Right cardiac atrium (tissue), 5 donors: ENCODE results near the gene ADAMTS2. TPM values are rescaled to one million over a fixed set of nuclear protein-coding genes. Genes with fewer than 3 reads are reported as not detected.

Source experiments
- ATAC-seq, 2 donors: fragments of 200-7000 bp; cut with Tn5 transposase; one replicate each; pipeline versions ENCODE4 v1.8.0 to v1.9.1; 2020; ENCODE audit warnings: moderate library complexity in 2 of 2, mild to moderate bottlenecking in 1 of 2
- DNase-seq, 3 donors: peaks; one replicate each; pipeline ENCODE4 v3.0.0-alpha.2; 2020
- H3K27ac ChIP-seq: one replicate; pipeline ENCODE4 v1.5.1; 2013; ENCODE audit warnings: mild to moderate bottlenecking, low read length, control low read depth, moderate library complexity
- H3K27me3 ChIP-seq: one replicate; pipeline ENCODE4 v1.6.1; 2013; ENCODE audit not compliant: control insufficient read depth, insufficient read depth
- H3K4me1 ChIP-seq: one replicate; pipeline ENCODE4 v1.6.1; 2013; ENCODE audit warnings: low read length; ENCODE audit not compliant: control insufficient read depth, insufficient read depth
- H3K4me3 ChIP-seq: one replicate; pipeline ENCODE4 v1.5.1; 2013; ENCODE audit warnings: low read length, control low read depth
- H3K9me3 ChIP-seq: one replicate; pipeline ENCODE4 v1.6.1; 2013; ENCODE audit warnings: low read length; ENCODE audit not compliant: control insufficient read depth
- WGBS: extraction: QIAGEN DNeasy Blood & Tissue Kit; methylation state at CpG from one replicate; pipeline ENCODE4 v1.1.7; 2013; 5-methylcytosine and 5-hydroxymethylcytosine counted together
- intact Hi-C, 4 donors: fragments of 100-400 bp; cut with DNase I; formaldehyde crosslinking; loops; one replicate each; pipeline versions ENCODE4 v1.11.0 to v1.14.0; 2022 to 2023
- polyA plus RNA-seq: library from polyadenylated mRNA; stranded (reverse); fragments of 200-250 nt; gene quantifications from one replicate; pipeline ENCODE4 v1.2.3, GENCODE V29; 2013
- total RNA-seq, 4 donors: library from RNA; stranded (reverse); fragmentation: NEBNext Ultra II Directional; extraction: Animal tissue kit (Norgen Biotek cat#: 25700); gene quantifications; one replicate each; pipeline ENCODE4 v1.2.1, GENCODE V29; 2021
- donor health status: healthy with polysubstance abuse.
- donor health status: DM: no; HTN: yes; CAD: no.
- donor health status: DM: no; HTN: no; CAD: no.
- donor health status: DM: no; HTN: yes; CAD: no; lungs with severe emphysema.
- donor health status: DM: yes; HTN: yes; CAD: no.

ADAMTS2 gene
- total and polyA plus RNA-seq, 5 donors, result 7.0 to 23.2 (median 14.7) TPM

GRCh38 chr5:179378116-179378440 is 32.8 kb upstream of the ADAMTS2 start:
- 82% methylated on average over 5 of the region's 5 CpGs for WGBS
- Histone ChIP-seq H3K27ac (no peak overlapping the region), H3K9me3 (no peaks in the 10 kb centered on the region), H3K4me3 (no peak overlapping the region), H3K4me1 (no peaks in the 10 kb centered on the region), H3K27me3 (no peaks in the 10 kb centered on the region)
- ATAC-seq (no peak), DNase-seq (no peak)
- intact Hi-C loops, result no loop called here

GRCh38 chr5:179377421-179378115 is 32.3 kb upstream of the ADAMTS2 start:
- no peak for ATAC-seq
- 89% methylated on average over 17 of the region's 17 CpGs for WGBS
- DNase-seq, result no peak

DNA sequence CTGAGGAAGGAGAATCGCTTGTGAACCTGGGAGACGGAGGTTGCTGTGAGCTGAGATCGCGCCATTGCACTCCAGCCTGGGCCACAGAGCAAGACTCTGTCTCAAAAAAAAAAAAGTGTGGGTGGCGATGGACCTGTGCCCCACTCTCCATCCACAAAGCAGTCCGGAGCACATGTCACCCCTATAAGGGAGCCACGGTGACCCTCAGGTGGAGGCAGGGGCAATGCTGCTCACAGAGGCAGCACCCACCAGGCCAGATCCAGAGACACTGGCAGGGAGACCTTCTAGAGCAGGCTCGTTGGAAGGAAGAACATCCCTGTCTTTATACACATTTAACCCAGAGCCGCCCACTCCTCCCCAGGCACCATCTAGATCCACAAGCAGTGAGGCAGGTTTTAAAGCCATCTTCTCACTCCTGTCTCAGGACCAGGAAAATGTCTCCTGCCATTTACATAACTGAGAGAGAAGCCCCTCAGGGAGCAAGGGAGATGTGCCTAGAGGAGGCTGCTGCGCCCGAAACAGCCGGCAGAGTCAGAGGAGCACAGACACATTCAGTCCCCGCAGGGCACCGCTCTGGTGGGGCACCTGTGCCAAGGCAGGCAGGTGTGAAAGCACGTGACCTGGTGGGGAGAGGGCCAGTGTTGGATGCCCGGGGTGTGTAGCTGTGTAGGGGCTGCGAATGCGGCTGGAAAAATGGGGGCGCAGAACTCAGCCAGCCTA is 31.6 kb upstream of the ADAMTS2 start:
- Histone ChIP-seq H3K4me1 (no peaks in the 10 kb centered on the region), H3K9me3 (no peaks in the 10 kb centered on the region), H3K4me3 (no peak overlapping the region), H3K27ac (no peak overlapping the region), H3K27me3 (no peaks in the 10 kb centered on the region)
- DNase-seq (no peak), ATAC-seq (no peak)
- WGBS, result 91% methylated on average over 19 of the region's 19 CpGs
- intact Hi-C loops, result no loop called here

More at GRCh38 chr5:179377421-179378115, 32.3 kb upstream of the ADAMTS2 start:
- H3K4me1 ChIP-seq, result no peaks in the 10 kb centered on the region
- H3K9me3 ChIP-seq, result no peaks in the 10 kb centered on the region
- no peak overlapping the region for H3K4me3 ChIP-seq
- intact Hi-C loops, result no loop called here
- H3K27ac ChIP-seq, result no peak overlapping the region
- H3K27me3 ChIP-seq, result no peaks in the 10 kb centered on the region

GRCh38 chr5:179375831-179376365 is 30.6 kb upstream of the ADAMTS2 start:
- WGBS, result 85% methylated on average over 2 of the region's 2 CpGs
- ATAC-seq, result no peak

DNA sequence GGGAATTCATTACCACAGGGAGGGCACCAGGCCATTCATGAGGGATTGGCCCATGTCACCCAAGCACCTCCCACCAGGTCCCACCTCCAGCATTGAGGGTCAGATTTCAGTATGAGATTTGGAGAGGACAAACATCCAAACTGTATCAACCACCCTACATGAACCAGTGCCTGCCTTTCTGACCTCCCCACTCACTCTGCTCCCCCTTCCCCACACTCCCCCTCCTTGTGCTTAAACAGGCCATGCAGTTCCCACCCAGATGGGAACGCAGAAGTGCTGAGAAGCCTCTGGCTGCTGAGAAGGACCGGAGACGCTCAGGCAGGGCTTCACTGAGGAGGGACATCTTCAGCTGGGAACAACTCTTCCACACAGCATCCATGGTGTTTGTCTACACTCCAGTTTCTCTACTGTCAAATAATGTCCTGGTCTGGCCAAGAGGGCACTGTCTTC is 30.0 kb upstream of the ADAMTS2 start:
- Histone ChIP-seq H3K4me3 (no peak overlapping the region), H3K27ac (no peak overlapping the region), H3K4me1 (no peaks in the 10 kb centered on the region), H3K27me3 (no peaks in the 10 kb centered on the region), H3K9me3 (no peaks in the 10 kb centered on the region)
- DNase-seq (no peak), ATAC-seq (no peak)
- WGBS, result 68% methylated on average over 3 of the region's 3 CpGs
- intact Hi-C loops, result no loop called here

More at GRCh38 chr5:179375831-179376365, 30.6 kb upstream of the ADAMTS2 start:
- Histone ChIP-seq H3K4me1 (no peaks in the 10 kb centered on the region), H3K9me3 (no peaks in the 10 kb centered on the region), H3K27ac (no peak overlapping the region), H3K4me3 (no peak overlapping the region), H3K27me3 (no peaks in the 10 kb centered on the region)
- intact Hi-C loops, result no loop called here
- no peak for DNase-seq

DNA sequence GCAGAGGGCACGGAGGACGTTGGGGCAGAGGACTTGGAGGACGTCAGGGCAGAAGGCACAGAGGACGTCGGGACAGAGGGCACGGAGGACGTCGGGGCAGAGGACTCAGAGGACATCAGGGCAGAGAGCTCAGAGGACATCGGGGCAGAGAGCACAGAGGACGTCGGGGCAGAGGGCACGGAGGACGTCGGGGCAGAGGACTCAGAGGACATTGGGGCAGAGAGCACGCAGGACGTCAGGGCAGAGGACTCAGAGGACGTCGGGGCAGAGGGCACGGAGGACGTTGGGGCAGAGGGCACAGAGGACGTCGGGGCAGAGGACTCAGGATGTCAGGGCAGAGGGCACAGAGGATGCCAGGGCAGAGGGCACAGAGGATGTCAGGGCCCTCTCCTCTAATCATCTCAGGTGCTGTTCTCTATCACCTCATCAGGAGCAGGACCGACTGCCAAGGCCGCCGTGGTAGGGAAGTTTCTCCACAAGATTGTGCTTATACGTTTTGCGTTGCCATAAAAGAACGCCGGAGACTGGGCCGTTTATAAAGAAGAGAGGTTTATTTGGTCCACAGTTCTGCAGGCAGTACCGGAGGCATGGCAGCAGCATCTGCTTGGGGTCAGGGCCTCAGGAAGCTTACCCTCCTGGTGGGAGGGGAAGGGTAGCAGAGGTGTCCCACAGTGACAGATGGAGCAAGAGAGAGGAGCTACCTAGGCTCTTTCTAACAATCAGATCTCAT is 29.4 kb upstream of the ADAMTS2 start:
- WGBS, result 90% methylated on average over 31 of the region's 31 CpGs
- Histone ChIP-seq H3K4me1 (no peaks in the 10 kb centered on the region), H3K27me3 (no peaks in the 10 kb centered on the region), H3K4me3 (no peak overlapping the region), H3K9me3 (no peaks in the 10 kb centered on the region), H3K27ac (no peak overlapping the region)
- ATAC-seq (no peak), DNase-seq (no peak)
- intact Hi-C loops, result no loop called here

GRCh38 chr5:179373961-179374505 is 28.8 kb upstream of the ADAMTS2 start:
- no peak overlapping the region for H3K27ac ChIP-seq
- H3K4me1 ChIP-seq, result no peaks in the 10 kb centered on the region
- H3K4me3 ChIP-seq, result no peak overlapping the region
- 84% methylated on average over 20 of the region's 20 CpGs for WGBS
- ATAC-seq (no peak), DNase-seq (no peak)
- no peaks in the 10 kb centered on the region for H3K9me3 ChIP-seq
- intact Hi-C loops, result no loop called here
- no peaks in the 10 kb centered on the region for H3K27me3 ChIP-seq

DNA sequence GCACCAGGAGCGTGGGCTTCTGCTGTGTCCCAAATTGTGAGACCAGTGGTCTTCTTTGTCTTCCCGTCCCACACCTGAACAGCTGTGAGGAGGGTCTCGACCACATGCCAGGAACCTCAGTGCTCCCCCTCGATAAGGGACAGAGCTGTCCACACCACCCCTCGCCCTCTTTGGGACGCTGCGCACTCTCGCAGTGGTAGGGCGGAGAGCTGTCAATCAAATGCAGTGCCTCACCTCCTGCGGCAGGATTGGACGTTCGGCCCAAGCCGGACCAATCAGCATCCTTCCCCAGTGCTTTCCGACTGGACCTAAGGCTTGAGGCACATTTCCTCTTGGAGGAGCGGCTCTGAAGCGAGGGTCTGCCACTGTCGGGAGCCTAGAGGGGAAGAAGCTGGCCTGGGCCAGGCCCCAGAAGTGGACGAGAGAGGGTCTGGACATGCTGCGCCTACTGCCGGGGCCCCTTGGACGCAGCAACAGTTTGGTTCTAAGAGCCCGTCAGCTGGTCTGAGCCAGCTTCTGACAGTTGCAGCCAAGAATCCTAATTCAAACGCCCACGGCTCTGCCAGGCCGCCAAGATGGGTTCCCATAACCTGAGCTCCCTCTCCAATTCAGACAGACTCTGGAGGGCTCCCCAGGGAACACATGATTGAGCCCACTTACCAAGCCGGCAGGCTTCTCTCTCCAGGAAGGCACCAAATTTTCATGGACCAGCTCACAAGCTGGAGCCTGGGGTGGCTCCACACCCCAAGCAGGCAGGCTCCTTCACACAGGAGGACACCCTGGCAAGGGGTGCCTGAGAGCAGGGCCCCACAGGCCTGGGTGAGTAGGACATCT is 28.1 kb upstream of the ADAMTS2 start:
- Histone ChIP-seq H3K27me3 (no peaks in the 10 kb centered on the region), H3K4me3 (no peak overlapping the region), H3K27ac (no peak overlapping the region), H3K4me1 (no peaks in the 10 kb centered on the region), H3K9me3 (no peaks in the 10 kb centered on the region)
- ATAC-seq, result no peak
- intact Hi-C loops, result no loop called here
- WGBS, result 84% methylated on average over 26 of the region's 26 CpGs
- no peak for DNase-seq

DNA sequence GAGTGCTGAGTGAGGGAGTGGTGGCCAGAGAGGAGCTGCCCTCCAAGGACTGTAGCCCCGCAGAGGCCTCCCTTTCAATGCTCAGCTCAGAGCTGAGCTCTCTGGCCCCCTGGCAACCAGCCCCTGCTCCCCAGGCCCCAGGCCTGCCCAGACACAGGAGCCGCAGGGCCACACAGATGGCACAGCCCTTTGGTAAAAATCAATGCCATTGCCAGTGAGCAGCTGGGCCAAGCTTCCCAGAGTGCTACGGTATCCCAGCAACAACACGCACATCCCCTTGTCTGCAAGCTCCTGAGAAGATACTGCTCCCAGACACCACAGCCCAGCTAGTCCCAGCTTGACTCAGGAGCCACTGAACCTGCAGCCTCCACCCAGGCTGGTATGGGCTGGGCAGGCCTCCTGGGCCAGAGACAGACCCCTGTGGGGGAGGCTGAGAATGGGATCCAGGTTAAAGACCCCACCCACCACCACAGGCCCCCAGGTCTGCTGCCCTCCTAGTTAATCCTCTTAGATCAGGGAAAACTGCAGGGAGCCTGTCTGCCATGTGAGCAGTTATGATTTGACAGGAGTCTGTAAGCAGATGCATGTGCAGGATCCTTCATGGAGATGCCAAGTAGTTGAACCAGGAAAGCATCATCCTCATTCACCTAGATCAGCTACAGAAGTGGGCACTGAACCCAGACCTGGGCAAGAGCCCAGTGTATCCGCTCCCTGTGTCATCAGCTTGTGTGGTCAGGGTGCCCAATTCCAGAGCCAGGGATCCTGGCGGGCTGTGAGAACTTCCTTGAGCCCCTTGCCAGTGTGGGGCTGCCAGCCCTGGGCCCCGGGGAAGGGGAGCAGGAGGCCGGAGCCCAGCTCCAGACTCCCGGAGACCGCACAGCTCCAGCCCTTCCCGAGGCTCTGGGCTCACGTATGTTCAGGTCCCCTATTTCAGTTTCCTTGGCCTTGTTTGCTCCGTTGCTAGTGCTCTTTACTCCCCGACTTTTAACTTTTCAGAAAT is 26.7 kb upstream of the ADAMTS2 start:
- no peak overlapping the region for H3K4me3 ChIP-seq
- ATAC-seq, result no peak
- 80% methylated on average over 14 of the region's 14 CpGs for WGBS
- H3K9me3 ChIP-seq, result no peaks in the 10 kb centered on the region
- H3K27ac ChIP-seq, result no peak overlapping the region
- no peak for DNase-seq
- no peaks in the 10 kb centered on the region for H3K27me3 ChIP-seq
- intact Hi-C loops, result no loop called here
- H3K4me1 ChIP-seq, result no peaks in the 10 kb centered on the region
